ENCODE data around the gene TNKS1BP1. TPM values are rescaled to one million over a fixed set of nuclear protein-coding genes. Genes with fewer than 3 reads are reported as not detected.

The TNKS1BP1 gene
- total RNA-seq, 1 experiment from 2014 or later, result 120 TPM

- Mint-ChIP-seq H3K4me1 (ENCODE audit: low read depth, unreplicated experiment) (peaks cover 25% of the 10 kb centered on the region), H3K27ac (ENCODE audit: unreplicated experiment) (no peak overlapping the region), H3K4me3 (ENCODE audit: unreplicated experiment) (no peak overlapping the region), H3K27me3 (ENCODE audit: insufficient read depth, unreplicated experiment) (no peaks in the 10 kb centered on the region), H3K9me3 (ENCODE audit: unreplicated experiment) (no peaks in the 10 kb centered on the region), H3K36me3 (ENCODE audit: insufficient read depth, unreplicated experiment) (peaks cover 20% of the 10 kb centered on the region)
- no peak for DNase-seq
- ChIA-PET POLR2A (no interaction called here), CTCF (no interaction called here)
- Histone ChIP-seq H3K4me3 (ENCODE audit: low read depth, low read length) (no peak overlapping the region), H3K27me3 (replicated peaks; ENCODE audit: control insufficient read depth, insufficient read depth, low read length) (no peaks in the 10 kb centered on the region), H3K4me1 (peaks cover 41% of the 10 kb centered on the region), H3K36me3 (ENCODE audit: control insufficient read depth, insufficient read depth, low read length) (peaks cover 13% of the 10 kb centered on the region), H3K9me3 (no peaks in the 10 kb centered on the region)
- TF ChIP-seq, protein P1, sequence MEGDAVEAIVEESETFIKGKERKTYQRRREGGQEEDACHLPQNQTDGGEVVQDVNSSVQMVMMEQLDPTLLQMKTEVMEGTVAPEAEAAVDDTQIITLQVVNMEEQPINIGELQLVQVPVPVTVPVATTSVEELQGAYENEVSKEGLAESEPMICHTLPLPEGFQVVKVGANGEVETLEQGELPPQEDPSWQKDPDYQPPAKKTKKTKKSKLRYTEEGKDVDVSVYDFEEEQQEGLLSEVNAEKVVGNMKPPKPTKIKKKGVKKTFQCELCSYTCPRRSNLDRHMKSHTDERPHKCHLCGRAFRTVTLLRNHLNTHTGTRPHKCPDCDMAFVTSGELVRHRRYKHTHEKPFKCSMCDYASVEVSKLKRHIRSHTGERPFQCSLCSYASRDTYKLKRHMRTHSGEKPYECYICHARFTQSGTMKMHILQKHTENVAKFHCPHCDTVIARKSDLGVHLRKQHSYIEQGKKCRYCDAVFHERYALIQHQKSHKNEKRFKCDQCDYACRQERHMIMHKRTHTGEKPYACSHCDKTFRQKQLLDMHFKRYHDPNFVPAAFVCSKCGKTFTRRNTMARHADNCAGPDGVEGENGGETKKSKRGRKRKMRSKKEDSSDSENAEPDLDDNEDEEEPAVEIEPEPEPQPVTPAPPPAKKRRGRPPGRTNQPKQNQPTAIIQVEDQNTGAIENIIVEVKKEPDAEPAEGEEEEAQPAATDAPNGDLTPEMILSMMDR (IDR thresholded peaks at IDR 0.05; ENCODE audit: insufficient read depth in 1 of 2, low read depth in 1 of 2, low read length in 1 of 2, severe bottlenecking in 1 of 2, unreplicated experiment in 1 of 2), result no peak
- intact Hi-C loops (cut with micrococcal nuclease; ENCODE audit: unreplicated experiment), result no loop called here
- BruUV-seq (replicated peaks), result no TSS peak
Observed at GRCh38 chr11:57318178-57318577, 6.6 kb downstream of the TNKS1BP1 start.

- H3K36me3 Mint-ChIP-seq (ENCODE audit: insufficient read depth, unreplicated experiment), result peaks cover 34% of the 10 kb centered on the region
- no peaks in the 10 kb centered on the region for H3K9me3 Mint-ChIP-seq (ENCODE audit: unreplicated experiment)
- H3K4me1 Mint-ChIP-seq (ENCODE audit: low read depth, unreplicated experiment), result peaks cover 11% of the 10 kb centered on the region
- CTCF ChIA-PET, result no interaction called here
- no peak overlapping the region for H3K27ac Mint-ChIP-seq (ENCODE audit: unreplicated experiment)
- peaks cover 39% of the 10 kb centered on the region for H3K4me1 ChIP-seq
- H3K9me3 ChIP-seq, result no peaks in the 10 kb centered on the region
- H3K27me3 Mint-ChIP-seq (ENCODE audit: insufficient read depth, unreplicated experiment), result no peaks in the 10 kb centered on the region
- BruUV-seq (replicated peaks), result no TSS peak
- POLR2A ChIA-PET, result no interaction called here
- intact Hi-C loops (cut with micrococcal nuclease; ENCODE audit: unreplicated experiment), result no loop called here
- peaks cover 16% of the 10 kb centered on the region for H3K36me3 ChIP-seq (ENCODE audit: control insufficient read depth, insufficient read depth, low read length)
- no peaks in the 10 kb centered on the region for H3K27me3 ChIP-seq (replicated peaks; ENCODE audit: control insufficient read depth, insufficient read depth, low read length)
- H3K4me3 ChIP-seq (ENCODE audit: low read depth, low read length), result no peak overlapping the region
- H3K4me3 Mint-ChIP-seq (ENCODE audit: unreplicated experiment), result no peak overlapping the region
- no peak for DNase-seq
- TF ChIP-seq, protein P1 (IDR thresholded peaks at IDR 0.05; ENCODE audit: insufficient read depth in 1 of 2, low read depth in 1 of 2, low read length in 1 of 2, severe bottlenecking in 1 of 2, unreplicated experiment in 1 of 2), result no peak
Observed at GRCh38 chr11:57316017-57316416, 8.7 kb downstream of the TNKS1BP1 start.

DNA sequence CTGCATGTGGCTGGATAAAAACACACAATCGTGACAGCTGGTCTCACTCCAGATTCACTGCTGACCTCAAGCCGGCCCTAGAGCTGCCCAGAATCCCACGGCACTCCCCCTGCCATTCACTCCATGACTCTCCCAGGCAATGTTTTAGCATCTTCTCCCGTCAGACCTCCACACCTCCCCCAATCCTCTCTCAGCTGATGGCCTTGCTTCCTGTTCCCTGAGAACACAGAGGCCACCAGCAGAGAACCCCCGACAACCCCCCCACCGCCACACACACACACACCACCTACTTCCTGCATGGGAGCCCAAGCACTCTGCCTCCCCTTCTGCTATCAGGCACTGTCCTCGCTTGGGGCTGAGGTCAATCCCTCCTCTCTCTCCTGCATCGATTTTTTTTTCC is 9.3 kb downstream of the TNKS1BP1 start:
- CTCF ChIA-PET, result no interaction called here
- TF ChIP-seq, protein P1 (IDR thresholded peaks at IDR 0.05; ENCODE audit: insufficient read depth in 1 of 2, low read depth in 1 of 2, low read length in 1 of 2, severe bottlenecking in 1 of 2, unreplicated experiment in 1 of 2), result no peak
- H3K27me3 Mint-ChIP-seq (ENCODE audit: insufficient read depth, unreplicated experiment), result no peaks in the 10 kb centered on the region
- no peak overlapping the region for H3K4me3 Mint-ChIP-seq (ENCODE audit: unreplicated experiment)
- no peaks in the 10 kb centered on the region for H3K27me3 ChIP-seq (replicated peaks; ENCODE audit: control insufficient read depth, insufficient read depth, low read length)
- no peaks in the 10 kb centered on the region for H3K9me3 Mint-ChIP-seq (ENCODE audit: unreplicated experiment)
- H3K27ac Mint-ChIP-seq (ENCODE audit: unreplicated experiment), result no peak overlapping the region
- H3K4me1 ChIP-seq, result peaks cover 40% of the 10 kb centered on the region
- H3K36me3 Mint-ChIP-seq (ENCODE audit: insufficient read depth, unreplicated experiment), result peaks cover 34% of the 10 kb centered on the region
- peaks cover 6% of the 10 kb centered on the region for H3K4me1 Mint-ChIP-seq (ENCODE audit: low read depth, unreplicated experiment)
- POLR2A ChIA-PET, result no interaction called here
- no TSS peak for BruUV-seq (replicated peaks)
- intact Hi-C loops (cut with micrococcal nuclease; ENCODE audit: unreplicated experiment), result no loop called here
- no peak overlapping the region for H3K4me3 ChIP-seq (ENCODE audit: low read depth, low read length)
- no peaks in the 10 kb centered on the region for H3K9me3 ChIP-seq
- no peak for DNase-seq
- H3K36me3 ChIP-seq (ENCODE audit: control insufficient read depth, insufficient read depth, low read length), result peaks cover 15% of the 10 kb centered on the region

All from Caco-2 (cell line).